ENCODE measurements around the gene ITGA5. TPM values are rescaled to one million over a fixed set of nuclear protein-coding genes. Genes with fewer than 3 reads are reported as not detected.

ITGA5 gene
- total RNA-seq, 1 experiment from 2014 or later, result 12.2 TPM

DNA sequence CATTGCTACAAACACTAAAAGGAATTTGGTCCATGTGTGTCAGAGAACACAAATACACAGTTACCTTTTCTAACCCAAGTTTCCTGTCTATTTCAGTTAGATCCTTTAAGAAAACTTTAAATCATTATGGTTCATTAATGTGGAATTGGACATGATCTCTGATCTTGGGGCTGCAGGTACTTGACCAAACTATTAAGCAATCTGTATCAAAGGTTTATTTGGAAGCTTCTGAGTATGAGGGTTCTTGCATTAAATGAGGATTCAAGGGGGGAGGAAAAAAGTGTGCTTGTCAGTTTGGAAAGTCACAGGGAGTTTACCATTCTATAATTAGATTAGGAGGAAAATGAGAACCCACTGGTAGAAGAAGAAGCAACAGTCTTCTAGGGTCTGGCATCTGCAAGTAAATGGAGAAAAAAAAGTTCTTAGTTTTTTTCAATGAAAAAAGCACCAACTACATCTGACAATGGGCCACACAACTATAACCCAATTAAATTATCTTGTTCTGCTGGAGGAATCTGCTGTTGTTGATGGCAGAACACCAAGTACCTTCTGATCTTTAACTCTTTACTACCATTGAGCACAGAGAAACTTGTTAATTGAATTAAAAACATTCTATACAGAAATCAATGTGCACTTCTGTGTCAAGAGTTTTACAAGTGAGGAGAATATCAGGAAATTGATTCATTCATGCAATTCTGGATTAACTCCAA, 36.8 kb upstream of the ITGA5 start:
- no peak overlapping the region for H3K4me2 ChIP-seq (ENCODE audit: insufficient read depth, insufficient read length, low read length)
- no peak overlapping the region for H3K56ac ChIP-seq (ENCODE audit: insufficient read length, low read depth, low read length)
- no peaks in the 10 kb centered on the region for H3K79me1 ChIP-seq (ENCODE audit: insufficient read depth, low read depth, low read length, poor library complexity, severe bottlenecking)
- H4K91ac ChIP-seq (ENCODE audit: insufficient read length, low read depth, low read length), result no peak overlapping the region
- no peaks in the 10 kb centered on the region for H3K23me2 ChIP-seq (ENCODE audit: insufficient read length, low read depth, low read length, poor library complexity, severe bottlenecking)
- Mint-ChIP-seq H3K9me3 (peaks cover 0 to 2% of the 10 kb centered on the region in 2 experiments; a peak in 1 of 5 replicates), H3K27ac (no peak overlapping the region), H3K27me3 (ENCODE audit: low read depth) (peaks cover 100% of the 10 kb centered on the region), H3K4me3 (no peak overlapping the region), H3K4me1 (peaks cover 9 to 13% of the 10 kb centered on the region in 2 experiments), H3K36me3 (ENCODE audit: insufficient read depth in 1 of 3, low read depth in 3 of 3) (no peaks in the 10 kb centered on the region)
- no peak overlapping the region for H4K8ac ChIP-seq (replicated peaks; ENCODE audit: insufficient read length, low read depth, low read length)
- DNase-seq, result no peak
- H2BK20ac ChIP-seq (ENCODE audit: low read depth, low read length, poor library complexity, severe bottlenecking), result no peak overlapping the region
- no peak overlapping the region for H3K4ac ChIP-seq (ENCODE audit: low read depth, low read length)
- no peak overlapping the region for H3T11ph ChIP-seq (ENCODE audit: low read length)
- TF ChIP-seq, protein P1, sequence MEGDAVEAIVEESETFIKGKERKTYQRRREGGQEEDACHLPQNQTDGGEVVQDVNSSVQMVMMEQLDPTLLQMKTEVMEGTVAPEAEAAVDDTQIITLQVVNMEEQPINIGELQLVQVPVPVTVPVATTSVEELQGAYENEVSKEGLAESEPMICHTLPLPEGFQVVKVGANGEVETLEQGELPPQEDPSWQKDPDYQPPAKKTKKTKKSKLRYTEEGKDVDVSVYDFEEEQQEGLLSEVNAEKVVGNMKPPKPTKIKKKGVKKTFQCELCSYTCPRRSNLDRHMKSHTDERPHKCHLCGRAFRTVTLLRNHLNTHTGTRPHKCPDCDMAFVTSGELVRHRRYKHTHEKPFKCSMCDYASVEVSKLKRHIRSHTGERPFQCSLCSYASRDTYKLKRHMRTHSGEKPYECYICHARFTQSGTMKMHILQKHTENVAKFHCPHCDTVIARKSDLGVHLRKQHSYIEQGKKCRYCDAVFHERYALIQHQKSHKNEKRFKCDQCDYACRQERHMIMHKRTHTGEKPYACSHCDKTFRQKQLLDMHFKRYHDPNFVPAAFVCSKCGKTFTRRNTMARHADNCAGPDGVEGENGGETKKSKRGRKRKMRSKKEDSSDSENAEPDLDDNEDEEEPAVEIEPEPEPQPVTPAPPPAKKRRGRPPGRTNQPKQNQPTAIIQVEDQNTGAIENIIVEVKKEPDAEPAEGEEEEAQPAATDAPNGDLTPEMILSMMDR (conservative IDR thresholded peaks at IDR 0.05), result no peak
- no peak overlapping the region for H2BK120ac ChIP-seq (ENCODE audit: low read depth, low read length, poor library complexity, severe bottlenecking)
- H2AK5ac ChIP-seq (ENCODE audit: insufficient read length, low read length), result no peak overlapping the region
- H3K14ac ChIP-seq (ENCODE audit: insufficient read depth, low read length), result no peak overlapping the region
- H4K5ac ChIP-seq (ENCODE audit: insufficient read length, low read depth, low read length), result no peak overlapping the region
- no peaks in the 10 kb centered on the region for H3K79me2 ChIP-seq (ENCODE audit: insufficient read depth, low read length)
- H3K4me1 ChIP-seq (ENCODE audit: insufficient read depth, low read length), result no peaks in the 10 kb centered on the region
- H2AFZ ChIP-seq (ENCODE audit: low read length), result no peak overlapping the region
- H2BK5ac ChIP-seq (ENCODE audit: insufficient read length, low read length), result no peak overlapping the region
- H3K18ac ChIP-seq (ENCODE audit: insufficient read length, low read depth, low read length), result no peak overlapping the region
- no peak overlapping the region for H3K27ac ChIP-seq (ENCODE audit: insufficient read length, low read depth, low read length)
- no peaks in the 10 kb centered on the region for H3K9me3 ChIP-seq (ENCODE audit: control insufficient read depth, low read depth, low read length)
- no peaks in the 10 kb centered on the region for H4K20me1 ChIP-seq (ENCODE audit: control insufficient read depth, insufficient read depth, insufficient read length)
- H2BK12ac ChIP-seq (ENCODE audit: insufficient read length, low read depth, low read length), result no peak overlapping the region
- H3K9ac ChIP-seq (ENCODE audit: extremely low read depth, insufficient read length, low read length), result no peak overlapping the region
- no peak overlapping the region for H2BK15ac ChIP-seq (ENCODE audit: low read depth, low read length)
- H3K23ac ChIP-seq (ENCODE audit: insufficient read length, low read depth, low read length), result no peak overlapping the region
- H3K27me3 ChIP-seq (ENCODE audit: insufficient read depth, low read length), result peaks cover 45% of the 10 kb centered on the region
